ENCODE results near the gene ANKRD37.

ANKRD37 gene

GRCh38 chr4:185445209-185445608 lies 48.6 kb downstream of the ANKRD37 start:
- in situ Hi-C loops (cut with MboI; ENCODE audit: low pct_unique_long_range_greater_than_20kb, low sequenced_read_pairs, unreplicated experiment) = no loop called here
- TF ChIP-seq CTCF (IDR thresholded peaks at IDR 0.05; ENCODE audit: extremely low read depth, insufficient read depth, missing control alignments) = no peak
- no peak for DNase-seq (ENCODE audit: low spot score)
